ENCODE data around the gene FBXO34.

FBXO34 gene

GRCh38 chr14:55384536-55384935 is 113.3 kb downstream of the FBXO34 start:
- DNase-seq, result no peak

- no peak for DNase-seq
Measured at GRCh38 chr14:55386037-55386808, 115.0 kb downstream of the FBXO34 start.

GRCh38 chr14:55387121-55387520 is 115.9 kb downstream of the FBXO34 start:
- DNase-seq, result no peak

- peak; percentile 67 for DNase-seq
Measured at GRCh38 chr14:55388160-55388559, 116.9 kb downstream of the FBXO34 start.

- DNase-seq, result peak; percentile 62
Measured at GRCh38 chr14:55389330-55389729, 118.1 kb downstream of the FBXO34 start.

GRCh38 chr14:55398679-55399078 is 127.5 kb downstream of the FBXO34 start:
- peak; percentile 94 for DNase-seq

- DNase-seq, result no peak
Measured at GRCh38 chr14:55399183-55399582, 128.0 kb downstream of the FBXO34 start.

GRCh38 chr14:55399852-55400251 is 128.6 kb downstream of the FBXO34 start:
- no peak for DNase-seq

- no peak for DNase-seq
Measured at GRCh38 chr14:55401751-55402150, 130.5 kb downstream of the FBXO34 start.
